Measurements from ENCODE around the gene SPEF2.

- TF ChIP-seq, protein P1, sequence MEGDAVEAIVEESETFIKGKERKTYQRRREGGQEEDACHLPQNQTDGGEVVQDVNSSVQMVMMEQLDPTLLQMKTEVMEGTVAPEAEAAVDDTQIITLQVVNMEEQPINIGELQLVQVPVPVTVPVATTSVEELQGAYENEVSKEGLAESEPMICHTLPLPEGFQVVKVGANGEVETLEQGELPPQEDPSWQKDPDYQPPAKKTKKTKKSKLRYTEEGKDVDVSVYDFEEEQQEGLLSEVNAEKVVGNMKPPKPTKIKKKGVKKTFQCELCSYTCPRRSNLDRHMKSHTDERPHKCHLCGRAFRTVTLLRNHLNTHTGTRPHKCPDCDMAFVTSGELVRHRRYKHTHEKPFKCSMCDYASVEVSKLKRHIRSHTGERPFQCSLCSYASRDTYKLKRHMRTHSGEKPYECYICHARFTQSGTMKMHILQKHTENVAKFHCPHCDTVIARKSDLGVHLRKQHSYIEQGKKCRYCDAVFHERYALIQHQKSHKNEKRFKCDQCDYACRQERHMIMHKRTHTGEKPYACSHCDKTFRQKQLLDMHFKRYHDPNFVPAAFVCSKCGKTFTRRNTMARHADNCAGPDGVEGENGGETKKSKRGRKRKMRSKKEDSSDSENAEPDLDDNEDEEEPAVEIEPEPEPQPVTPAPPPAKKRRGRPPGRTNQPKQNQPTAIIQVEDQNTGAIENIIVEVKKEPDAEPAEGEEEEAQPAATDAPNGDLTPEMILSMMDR (IDR thresholded peaks at IDR 0.05; ENCODE audit: low read depth, low read length, missing input control), result no peak
- TF ChIP-seq REST (IDR thresholded peaks at IDR 0.05) (no peak), TAF1 (conservative IDR thresholded peaks at IDR 0.05) (no peak)
- TF ChIP-seq, protein P2, sequence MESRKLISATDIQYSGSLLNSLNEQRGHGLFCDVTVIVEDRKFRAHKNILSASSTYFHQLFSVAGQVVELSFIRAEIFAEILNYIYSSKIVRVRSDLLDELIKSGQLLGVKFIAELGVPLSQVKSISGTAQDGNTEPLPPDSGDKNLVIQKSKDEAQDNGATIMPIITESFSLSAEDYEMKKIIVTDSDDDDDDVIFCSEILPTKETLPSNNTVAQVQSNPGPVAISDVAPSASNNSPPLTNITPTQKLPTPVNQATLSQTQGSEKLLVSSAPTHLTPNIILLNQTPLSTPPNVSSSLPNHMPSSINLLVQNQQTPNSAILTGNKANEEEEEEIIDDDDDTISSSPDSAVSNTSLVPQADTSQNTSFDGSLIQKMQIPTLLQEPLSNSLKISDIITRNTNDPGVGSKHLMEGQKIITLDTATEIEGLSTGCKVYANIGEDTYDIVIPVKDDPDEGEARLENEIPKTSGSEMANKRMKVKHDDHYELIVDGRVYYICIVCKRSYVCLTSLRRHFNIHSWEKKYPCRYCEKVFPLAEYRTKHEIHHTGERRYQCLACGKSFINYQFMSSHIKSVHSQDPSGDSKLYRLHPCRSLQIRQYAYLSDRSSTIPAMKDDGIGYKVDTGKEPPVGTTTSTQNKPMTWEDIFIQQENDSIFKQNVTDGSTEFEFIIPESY (IDR thresholded peaks at IDR 0.05), result no peak
- TF ChIP-seq, protein P3, sequence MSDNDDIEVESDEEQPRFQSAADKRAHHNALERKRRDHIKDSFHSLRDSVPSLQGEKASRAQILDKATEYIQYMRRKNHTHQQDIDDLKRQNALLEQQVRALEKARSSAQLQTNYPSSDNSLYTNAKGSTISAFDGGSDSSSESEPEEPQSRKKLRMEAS (IDR thresholded peaks at IDR 0.05), result no peak
Observed at GRCh38 chr5:35842856-35843255, 225.2 kb downstream of the SPEF2 start.

Data from liver (tissue), 3 donors.